ENCODE data around the gene EWSR1. TPM values are rescaled to one million over a fixed set of nuclear protein-coding genes. Genes with fewer than 3 reads are reported as not detected.
A peak's percentile ranks its signal among the peaks of the same experiment; 100 is the strongest.

The EWSR1 gene
- total and polyA plus RNA-seq, 2 of the 4 experiments (the other 2 are of a cell fraction): 243 to 518 TPM

GRCh38 chr22:29224859-29225410 is 43.1 kb upstream of the EWSR1 start:
- POLR2A ChIA-PET (ENCODE audit: unreplicated experiment): no interaction called here
- Histone ChIP-seq H2AK5ac (ENCODE audit: low read depth, low read length) (no peak overlapping the region; the same call in 1 of the 2 replicates), H3K14ac (replicated peaks; ENCODE audit: low read depth, low read length) (no peak overlapping the region), H3K4me2 (ENCODE audit: low read depth, low read length) (no peak overlapping the region), H3K79me1 (ENCODE audit: low read depth in 1 of 2, low read length in 2 of 2) (no peaks in the 10 kb centered on the region), H3K36me3 (ENCODE audit: control insufficient read depth, insufficient read depth, low read length) (no peaks in the 10 kb centered on the region), H2AK9ac (replicated peaks; ENCODE audit: low read depth, low read length, poor library complexity) (peak overlapping the region; percentile 44), H3K27ac (ENCODE audit: insufficient read depth, low read length) (no peak overlapping the region), H4K20me1 (ENCODE audit: insufficient read depth, low read length) (no peaks in the 10 kb centered on the region; the same call in 1 of the 2 replicates), H3K23ac (ENCODE audit: low read depth, low read length) (no peak overlapping the region), H3K9me3 (ENCODE audit: control insufficient read depth, insufficient read depth, low read length) (no peaks in the 10 kb centered on the region), H3K4ac (ENCODE audit: low read depth, low read length) (no peak overlapping the region), H3K9me1 (ENCODE audit: insufficient read depth, low read length) (0 out of 2 replicates have a peak, but pooled peaks cover 2% of the 10 kb centered on the region), H3K18ac (ENCODE audit: low read depth, low read length) (no peak overlapping the region), H2BK5ac (ENCODE audit: low read depth, low read length, poor library complexity, severe bottlenecking) (no peak overlapping the region), H3K4me1 (ENCODE audit: control insufficient read depth, insufficient read depth, low read length) (peaks cover 12% of the 10 kb centered on the region; the same call in 1 of the 2 replicates), H4K91ac (ENCODE audit: insufficient read depth, low read depth, low read length) (no peak overlapping the region), H3K4me3 (ENCODE audit: insufficient read depth, low read depth, low read length) (no peak overlapping the region), H4K5ac (ENCODE audit: low read depth, low read length) (no peak overlapping the region), H2BK15ac (ENCODE audit: low read depth, low read length) (no peak overlapping the region), H3K56ac (ENCODE audit: extremely low read depth, insufficient read depth, low read length) (no peak overlapping the region), H2AFZ (replicated peaks; ENCODE audit: low read length, poor library complexity) (no peak overlapping the region), H4K8ac (ENCODE audit: low read depth in 2 of 2, low read length in 2 of 2) (no peak overlapping the region; a peak in 1 of 4 replicates), H2BK120ac (ENCODE audit: low read depth, low read length) (no peak overlapping the region), H3K27me3 (ENCODE audit: control insufficient read depth, insufficient read depth, low read length) (peaks cover 4% of the 10 kb centered on the region; the same call in 1 of the 2 replicates), H2BK20ac (ENCODE audit: low read depth, low read length) (no peak overlapping the region), H3K9ac (ENCODE audit: low read depth, low read length) (no peak overlapping the region)
- CTCF ChIA-PET: no interaction called here
- WGBS, 2 experiments (ENCODE audit: extremely low coverage in 2 of 2, insufficient read length in 1 of 2): no CpG with 5 or more reads among the region's 7 CpGs
- no TSS peak for BruUV-seq (replicated peaks)
- ATAC-seq (ENCODE audit: low read depth): no peak
- no peak for DNase-seq
- dilution Hi-C loops (cut with HindIII; ENCODE audit: low sequenced_read_pairs, unreplicated experiment) (no loop called here), intact Hi-C loops (cut with micrococcal nuclease) (no loop called here), in situ Hi-C loops (cut with MboI; ENCODE audit: low sequenced_read_pairs) (loop anchor here (25.0 kb wide), 1 partner anchor 613 kb away; no protein-coding TSS in a partner anchor)
- TF ChIP-seq RCOR1 (IDR thresholded peaks at IDR 0.05; ENCODE audit: insufficient replicate concordance, low read length) (no peak), CEBPB (IDR thresholded peaks at IDR 0.05; ENCODE audit: low read depth, low read length) (no peak), CTCF (conservative IDR thresholded peaks at IDR 0.05; ENCODE audit: low read depth, low read length) (no peak), MXI1 (IDR thresholded peaks at IDR 0.05; ENCODE audit: borderline replicate concordance, low read depth, low read length) (no peak), FOS (IDR thresholded peaks at IDR 0.05; ENCODE audit: low read depth, low read length) (no peak), POLR2A (IDR thresholded peaks at IDR 0.05; ENCODE audit: low read depth, low read length) (no peak), MAZ (IDR thresholded peaks at IDR 0.05; ENCODE audit: borderline replicate concordance, low read depth, low read length) (no peak)

All from IMR-90 (cell line).